ENCODE data around the gene NHSL2. TPM values are rescaled to one million over a fixed set of nuclear protein-coding genes. Genes with fewer than 3 reads are reported as not detected.

Gene NHSL2
- total and polyA plus RNA-seq, 8 donors: 0.59 to 3.9 (median 0.95) TPM

DNA sequence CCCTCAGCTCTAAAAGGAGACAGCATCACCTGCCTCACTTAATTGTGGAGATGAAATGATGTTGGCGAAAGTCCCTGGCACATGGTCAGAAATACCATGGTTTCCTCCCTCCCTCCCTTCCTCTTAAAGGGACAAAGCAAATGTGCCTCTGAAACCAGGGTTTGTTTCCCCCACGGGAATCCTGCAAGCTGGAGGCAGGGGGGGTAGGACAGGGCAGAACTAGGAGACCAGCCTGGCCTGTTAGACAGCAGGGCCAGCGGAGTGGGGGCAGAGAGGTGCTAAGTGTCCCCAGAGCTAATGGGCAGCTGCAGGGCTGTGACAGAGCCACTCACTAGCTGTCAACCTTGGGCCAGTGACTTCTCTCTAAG lies 215.4 kb downstream of the NHSL2 start:
- Histone ChIP-seq H3K4me1 (peaks cover 0 to 4% (median 0%) of the 10 kb centered on the region in 3 donors), H3K27me3 (peaks cover 0 to 25% (median 0%) of the 10 kb centered on the region in 4 donors)
- TF ChIP-seq, protein P1, sequence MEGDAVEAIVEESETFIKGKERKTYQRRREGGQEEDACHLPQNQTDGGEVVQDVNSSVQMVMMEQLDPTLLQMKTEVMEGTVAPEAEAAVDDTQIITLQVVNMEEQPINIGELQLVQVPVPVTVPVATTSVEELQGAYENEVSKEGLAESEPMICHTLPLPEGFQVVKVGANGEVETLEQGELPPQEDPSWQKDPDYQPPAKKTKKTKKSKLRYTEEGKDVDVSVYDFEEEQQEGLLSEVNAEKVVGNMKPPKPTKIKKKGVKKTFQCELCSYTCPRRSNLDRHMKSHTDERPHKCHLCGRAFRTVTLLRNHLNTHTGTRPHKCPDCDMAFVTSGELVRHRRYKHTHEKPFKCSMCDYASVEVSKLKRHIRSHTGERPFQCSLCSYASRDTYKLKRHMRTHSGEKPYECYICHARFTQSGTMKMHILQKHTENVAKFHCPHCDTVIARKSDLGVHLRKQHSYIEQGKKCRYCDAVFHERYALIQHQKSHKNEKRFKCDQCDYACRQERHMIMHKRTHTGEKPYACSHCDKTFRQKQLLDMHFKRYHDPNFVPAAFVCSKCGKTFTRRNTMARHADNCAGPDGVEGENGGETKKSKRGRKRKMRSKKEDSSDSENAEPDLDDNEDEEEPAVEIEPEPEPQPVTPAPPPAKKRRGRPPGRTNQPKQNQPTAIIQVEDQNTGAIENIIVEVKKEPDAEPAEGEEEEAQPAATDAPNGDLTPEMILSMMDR (IDR thresholded peaks at IDR 0.05): no peak

DNA sequence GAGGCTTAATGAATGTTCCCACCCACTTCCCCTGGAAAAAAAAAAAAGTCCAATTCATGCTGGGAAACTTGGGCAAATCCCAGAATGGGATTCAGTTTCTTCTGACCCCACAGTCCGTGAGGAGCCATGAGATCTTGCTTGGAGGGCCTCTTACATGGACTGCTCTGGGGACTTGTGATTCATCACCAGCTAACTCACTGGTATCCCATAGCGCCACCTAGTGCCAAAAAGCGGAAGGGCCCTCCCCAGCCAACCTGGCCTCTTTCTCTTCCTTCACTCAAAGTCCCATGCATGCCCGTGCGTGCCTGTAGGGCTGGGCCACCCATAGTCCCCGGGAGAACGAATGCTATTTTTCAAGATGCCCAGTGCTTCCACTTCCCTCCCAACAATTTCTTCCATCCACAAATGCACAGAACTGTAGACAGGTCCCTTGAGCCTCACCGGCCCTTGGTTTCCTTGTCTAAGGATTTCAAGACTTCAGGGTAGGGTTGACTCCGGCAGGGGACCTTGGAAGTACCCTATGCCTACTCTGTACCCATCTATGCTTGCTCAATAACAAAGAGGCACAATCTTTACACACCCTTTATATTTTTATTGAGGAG lies 216.0 kb downstream of the NHSL2 start:
- Histone ChIP-seq H3K36me3 (no peaks in the 10 kb centered on the region), H3K27me3 (peaks cover 0 to 26% (median 0%) of the 10 kb centered on the region in 4 donors), H3K9me3 (no peaks in the 10 kb centered on the region), H3K4me1 (peaks cover 0 to 4% (median 0%) of the 10 kb centered on the region in 3 donors), H3K4me3 (no peak overlapping the region), H3K27ac (peak overlapping the region in 1 of 4 donors; percentile 11)
- 20 to 22% methylated on average over 9 of the region's 9 CpGs for WGBS, 2 donors
- FAIRE-seq (peak; percentile 83), ATAC-seq (peak; percentile 84 to 92 (median 91)), DNase-seq (peak; percentile 61 to 94 (median 86))
- TF ChIP-seq, protein P1 (IDR thresholded peaks at IDR 0.05): peak; percentile 83 to 89 (median 88)
- intact Hi-C loops (cut with DNase I): loop anchor here in 2 of 3 donors (5.0 to 10.0 kb wide), 2 partner anchors 102 to 119 kb away; no protein-coding TSS in a partner anchor

More for the DNA sequence above, 215.4 kb downstream of the NHSL2 start:
- peak in 1 of 6 donors; percentile 49 for DNase-seq
- no peak overlapping the region for H3K4me3 ChIP-seq
- no peaks in the 10 kb centered on the region for H3K9me3 ChIP-seq
- FAIRE-seq: no peak
- peak in 2 of 4 donors; percentile 11 to 15 for ATAC-seq
- peak overlapping the region in 1 of 4 donors; percentile 11 for H3K27ac ChIP-seq
- intact Hi-C loops (cut with DNase I): loop anchor here in 2 of 3 donors (5.0 to 10.0 kb wide), 2 partner anchors 101 to 119 kb away; no protein-coding TSS in a partner anchor
- WGBS, 2 donors: 10 to 25% methylated on average over 3 of the region's 3 CpGs
- no peaks in the 10 kb centered on the region for H3K36me3 ChIP-seq

DNA sequence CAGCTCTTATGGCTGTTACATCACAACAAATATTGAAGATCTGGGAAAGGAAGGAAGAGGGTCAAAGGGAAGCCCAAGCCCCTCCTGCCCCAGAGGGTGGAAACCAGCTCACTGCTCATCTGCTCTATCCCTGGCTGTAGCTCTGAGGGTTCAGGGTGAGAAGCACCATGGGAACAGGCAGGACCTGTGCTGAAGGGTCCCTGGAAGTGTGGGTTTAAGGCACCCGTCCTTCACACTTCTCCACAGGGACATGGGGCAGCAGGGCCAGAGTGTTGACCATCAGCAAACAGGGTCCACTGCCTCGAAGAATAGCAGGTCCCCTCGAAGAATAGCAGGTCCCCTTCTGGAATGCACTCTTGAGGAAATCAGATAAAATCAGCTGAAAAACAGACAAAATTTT lies 216.7 kb downstream of the NHSL2 start:
- H3K4me3 ChIP-seq: no peak overlapping the region
- peaks cover 0 to 26% (median 0%) of the 10 kb centered on the region in 4 donors for H3K27me3 ChIP-seq
- TF ChIP-seq, protein P1 (IDR thresholded peaks at IDR 0.05): no peak
- ATAC-seq (no peak), DNase-seq (no peak), FAIRE-seq (no peak)
- H3K4me1 ChIP-seq: peaks cover 0 to 4% (median 0%) of the 10 kb centered on the region in 3 donors
- no peaks in the 10 kb centered on the region for H3K9me3 ChIP-seq
- 37 to 39% methylated on average over 3 of the region's 3 CpGs for WGBS, 2 donors
- no peak overlapping the region for H3K27ac ChIP-seq
- no peaks in the 10 kb centered on the region for H3K36me3 ChIP-seq
- intact Hi-C loops (cut with DNase I): loop anchor here in 2 of 3 donors (5.0 to 10.0 kb wide), 2 partner anchors 103 to 120 kb away; no protein-coding TSS in a partner anchor

DNA sequence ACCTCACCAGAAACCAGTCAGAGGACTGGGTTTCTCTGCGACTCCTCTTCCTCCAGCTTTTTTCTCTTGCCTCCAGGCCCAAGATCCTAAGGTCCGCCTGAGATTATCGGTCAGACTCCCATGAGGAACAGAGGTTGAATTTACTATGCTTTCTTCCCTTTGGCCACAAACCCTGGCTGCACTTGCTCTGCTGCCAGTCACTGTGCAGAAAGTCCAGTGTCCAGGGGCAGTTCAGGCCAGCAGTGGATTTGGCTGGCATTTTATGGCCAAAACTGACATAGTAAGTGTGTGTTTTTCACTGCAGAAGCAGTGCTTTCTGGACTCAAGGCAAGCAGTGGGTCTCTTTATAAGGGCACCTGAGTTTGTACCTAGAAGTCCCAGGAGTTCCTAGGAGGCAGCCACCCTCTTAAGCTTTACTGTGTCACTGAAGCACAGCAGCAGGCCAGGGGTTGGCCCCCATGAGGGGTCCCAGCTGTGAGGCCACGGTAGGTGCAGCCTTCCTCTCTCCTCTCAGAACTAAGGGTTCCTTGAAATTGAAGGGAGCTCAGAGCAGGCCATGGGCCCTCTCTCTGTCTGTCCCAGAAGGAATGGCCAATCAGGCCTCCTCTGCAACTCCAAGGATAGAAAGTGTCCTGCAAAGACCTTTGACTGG lies 217.7 kb downstream of the NHSL2 start:
- peaks cover 0 to 4% (median 0%) of the 10 kb centered on the region in 3 donors for H3K4me1 ChIP-seq
- H3K9me3 ChIP-seq: no peaks in the 10 kb centered on the region
- H3K4me3 ChIP-seq: no peak overlapping the region
- peaks cover 0 to 29% (median 0%) of the 10 kb centered on the region in 4 donors for H3K27me3 ChIP-seq
- 73% methylated on average over 4 of the region's 4 CpGs for WGBS, 2 donors
- intact Hi-C loops (cut with DNase I): loop anchor here in 2 of 3 donors (5.0 to 10.0 kb wide), 2 partner anchors 104 to 121 kb away; no protein-coding TSS in a partner anchor
- TF ChIP-seq, protein P1 (IDR thresholded peaks at IDR 0.05): no peak
- DNase-seq: peak in 1 of 6 donors; percentile 17
- no peaks in the 10 kb centered on the region for H3K36me3 ChIP-seq
- FAIRE-seq: no peak
- ATAC-seq: no peak
- H3K27ac ChIP-seq: no peak overlapping the region

All from pancreas (tissue), 10 donors.